PFSK-1 (cell line): ENCODE results near the gene NAXD.

ENCODE experiments used
- POLR2AphosphoS5 ChIP-seq: IDR thresholded peaks from 2 replicates; pipeline ENCODE4 v1.6.1; 2012; ENCODE audit warnings: low read depth, mild to moderate bottlenecking, control low read depth, low read length, moderate library complexity
- SIN3A ChIP-seq: IDR thresholded peaks from 2 replicates; pipeline ENCODE4 v1.6.1; 2012; ENCODE audit warnings: mild to moderate bottlenecking, low read length, moderate library complexity, borderline replicate concordance; ENCODE audit not compliant: insufficient read depth
- TAF1 ChIP-seq: IDR thresholded peaks from 2 replicates; pipeline ENCODE4 v1.6.1; 2012; ENCODE audit warnings: low read length, control low read depth, borderline replicate concordance; ENCODE audit not compliant: insufficient read depth
- TF ChIP-seq, protein P1 (sequence below), 2 experiments: IDR thresholded peaks; 2 replicates each; pipeline versions ENCODE4 v1.6.1 to v1.8.0; 2011 to 2012; ENCODE audit warnings: low read depth in 2 of 2, low read length in 2 of 2, control low read depth in 1 of 2, inconsistent platforms in 1 of 2, mild to moderate bottlenecking in 1 of 2, moderate library complexity in 1 of 2; ENCODE audit not compliant: insufficient read depth in 1 of 2

DNA sequence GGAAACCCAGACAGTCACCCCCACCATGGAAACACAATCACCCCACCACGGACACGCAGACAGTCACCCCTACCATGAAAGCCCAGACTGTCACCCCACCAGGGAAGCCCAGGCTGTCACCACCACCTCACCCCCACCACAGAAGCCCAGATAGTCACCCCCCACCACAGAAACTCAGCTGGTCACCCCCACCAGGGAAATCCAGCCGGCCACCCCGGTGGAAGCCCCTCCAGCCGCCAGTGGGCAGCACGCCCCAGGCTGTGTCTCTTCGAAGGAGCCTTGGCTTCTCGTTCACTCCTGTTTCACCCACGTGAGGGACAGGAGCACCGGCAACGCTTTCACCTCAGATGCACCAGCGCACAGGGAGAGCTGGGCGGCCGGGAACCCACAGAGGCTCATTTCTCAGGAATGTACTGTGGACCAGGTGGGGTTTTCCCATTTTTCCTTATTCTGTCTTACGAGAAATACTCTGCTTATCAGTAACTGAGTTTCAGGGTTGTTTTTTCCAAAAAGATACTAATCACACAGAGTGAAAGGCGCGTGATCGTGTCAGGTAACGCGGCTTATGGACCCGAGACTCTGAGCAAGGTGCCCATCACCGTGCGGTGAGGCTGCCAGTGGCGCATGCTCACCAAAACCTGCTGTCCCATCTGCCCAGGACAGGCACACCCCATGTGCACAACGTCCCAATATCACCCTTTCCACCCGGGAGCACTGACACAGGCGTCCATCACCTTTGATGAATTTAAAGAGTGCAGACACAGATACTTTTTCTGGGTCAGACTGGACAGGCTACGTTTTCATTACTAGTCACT is 62.6 kb downstream of the NAXD start:
- TF ChIP-seq POLR2AphosphoS5: no peak
- no peak for TF ChIP-seq SIN3A
- no peak for TF ChIP-seq TAF1
- TF ChIP-seq, protein P1, sequence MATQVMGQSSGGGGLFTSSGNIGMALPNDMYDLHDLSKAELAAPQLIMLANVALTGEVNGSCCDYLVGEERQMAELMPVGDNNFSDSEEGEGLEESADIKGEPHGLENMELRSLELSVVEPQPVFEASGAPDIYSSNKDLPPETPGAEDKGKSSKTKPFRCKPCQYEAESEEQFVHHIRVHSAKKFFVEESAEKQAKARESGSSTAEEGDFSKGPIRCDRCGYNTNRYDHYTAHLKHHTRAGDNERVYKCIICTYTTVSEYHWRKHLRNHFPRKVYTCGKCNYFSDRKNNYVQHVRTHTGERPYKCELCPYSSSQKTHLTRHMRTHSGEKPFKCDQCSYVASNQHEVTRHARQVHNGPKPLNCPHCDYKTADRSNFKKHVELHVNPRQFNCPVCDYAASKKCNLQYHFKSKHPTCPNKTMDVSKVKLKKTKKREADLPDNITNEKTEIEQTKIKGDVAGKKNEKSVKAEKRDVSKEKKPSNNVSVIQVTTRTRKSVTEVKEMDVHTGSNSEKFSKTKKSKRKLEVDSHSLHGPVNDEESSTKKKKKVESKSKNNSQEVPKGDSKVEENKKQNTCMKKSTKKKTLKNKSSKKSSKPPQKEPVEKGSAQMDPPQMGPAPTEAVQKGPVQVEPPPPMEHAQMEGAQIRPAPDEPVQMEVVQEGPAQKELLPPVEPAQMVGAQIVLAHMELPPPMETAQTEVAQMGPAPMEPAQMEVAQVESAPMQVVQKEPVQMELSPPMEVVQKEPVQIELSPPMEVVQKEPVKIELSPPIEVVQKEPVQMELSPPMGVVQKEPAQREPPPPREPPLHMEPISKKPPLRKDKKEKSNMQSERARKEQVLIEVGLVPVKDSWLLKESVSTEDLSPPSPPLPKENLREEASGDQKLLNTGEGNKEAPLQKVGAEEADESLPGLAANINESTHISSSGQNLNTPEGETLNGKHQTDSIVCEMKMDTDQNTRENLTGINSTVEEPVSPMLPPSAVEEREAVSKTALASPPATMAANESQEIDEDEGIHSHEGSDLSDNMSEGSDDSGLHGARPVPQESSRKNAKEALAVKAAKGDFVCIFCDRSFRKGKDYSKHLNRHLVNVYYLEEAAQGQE (IDR thresholded peaks at IDR 0.05; ENCODE audit: insufficient read depth in 1 of 2, low read depth in 2 of 2, low read length in 2 of 2): no peak
